Stimulated activated memory B cell treated with anti-CD40 and anti-IgM and Interleukin-4, amounts not matched to agents 10 μg/mL and 1 μg/mL and 100 μg/mL, for 72 hours (primary cell): Measurements from ENCODE around the gene SPIRE1.
"Not testable (repeated sequence)": the region's sequence is repeated elsewhere in the genome, so short reads cannot be mapped to it uniquely, and the experiment has no call there.

Experiments used
- ATAC-seq: fragments of 150-1000 bp; cut with Tn5 transposase; 2 replicates; pipeline ENCODE4 v1.10.0; 2021
- H3K27ac Mint-ChIP-seq: one replicate; pipeline ENCODE4 v1.8.0; 2022; ENCODE audit warnings: mild to moderate bottlenecking, mixed read lengths
- H3K27me3 Mint-ChIP-seq: one replicate; pipeline ENCODE4 v1.8.0; 2022; ENCODE audit warnings: mixed read lengths
- H3K36me3 Mint-ChIP-seq: one replicate; pipeline ENCODE4 v1.8.0; 2022; ENCODE audit warnings: mixed read lengths
- H3K4me1 Mint-ChIP-seq: one replicate; pipeline ENCODE4 v1.8.0; 2022; ENCODE audit warnings: mixed read lengths
- H3K4me3 Mint-ChIP-seq: one replicate; pipeline ENCODE4 v1.8.0; 2022; ENCODE audit warnings: mild to moderate bottlenecking, moderate library complexity, mixed read lengths
- H3K9me3 Mint-ChIP-seq: one replicate; pipeline ENCODE4 v1.8.0; 2022; ENCODE audit warnings: mixed read lengths

The SPIRE1 gene

DNA sequence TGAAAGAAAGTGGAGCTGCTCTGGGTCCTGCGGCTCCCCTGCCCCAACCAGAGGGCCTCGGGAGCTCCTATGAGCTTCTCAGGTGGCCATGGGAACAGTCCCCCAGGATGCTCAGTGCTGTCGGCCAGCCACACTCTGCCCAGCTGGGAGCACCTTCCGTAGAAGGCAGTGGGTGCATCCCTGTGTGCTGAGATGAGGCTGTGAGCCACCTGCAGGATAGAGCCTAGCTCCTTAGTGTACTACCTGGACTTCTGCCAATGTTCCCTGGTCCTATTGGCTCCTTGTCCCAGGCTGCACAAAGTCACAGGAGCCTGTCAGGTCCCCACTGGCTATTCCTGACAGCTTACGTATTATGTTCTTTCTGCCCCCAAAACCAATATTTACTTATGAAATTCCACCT is 234.1 kb downstream of the SPIRE1 start:
- no peak for ATAC-seq
- Mint-ChIP-seq H3K4me1 (peaks cover 13% of the 10 kb centered on the region), H3K36me3 (peaks cover 7% of the 10 kb centered on the region), H3K4me3 (no peak overlapping the region), H3K27me3 (peaks cover 8% of the 10 kb centered on the region), H3K27ac (no peak overlapping the region), H3K9me3 (no peaks in the 10 kb centered on the region)

DNA sequence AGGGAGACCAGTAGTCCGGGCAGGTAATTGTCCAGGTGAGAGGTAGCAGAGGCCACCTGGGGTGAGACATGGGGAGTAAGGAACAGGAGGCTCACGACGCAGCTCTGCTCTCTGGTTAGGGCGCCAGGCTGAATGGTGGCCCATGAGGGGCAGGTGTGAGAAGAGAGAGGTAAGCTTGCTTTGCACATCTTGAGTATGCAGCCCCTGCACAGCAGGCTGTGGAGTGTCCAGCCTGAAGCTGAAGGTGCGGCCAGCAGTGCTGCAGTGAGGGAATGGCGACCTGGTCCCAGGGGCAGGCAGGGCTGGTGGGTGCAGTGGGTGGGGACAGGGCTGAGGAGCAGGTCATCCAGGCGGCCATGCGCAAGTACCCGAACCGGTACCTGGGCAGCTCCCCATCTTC is 234.5 kb downstream of the SPIRE1 start:
- Mint-ChIP-seq H3K27me3 (peaks cover 8% of the 10 kb centered on the region), H3K9me3 (no peaks in the 10 kb centered on the region), H3K4me1 (peaks cover 17% of the 10 kb centered on the region), H3K27ac (no peak overlapping the region), H3K36me3 (peaks cover 7% of the 10 kb centered on the region), H3K4me3 (no peak overlapping the region)
- ATAC-seq = no peak

DNA sequence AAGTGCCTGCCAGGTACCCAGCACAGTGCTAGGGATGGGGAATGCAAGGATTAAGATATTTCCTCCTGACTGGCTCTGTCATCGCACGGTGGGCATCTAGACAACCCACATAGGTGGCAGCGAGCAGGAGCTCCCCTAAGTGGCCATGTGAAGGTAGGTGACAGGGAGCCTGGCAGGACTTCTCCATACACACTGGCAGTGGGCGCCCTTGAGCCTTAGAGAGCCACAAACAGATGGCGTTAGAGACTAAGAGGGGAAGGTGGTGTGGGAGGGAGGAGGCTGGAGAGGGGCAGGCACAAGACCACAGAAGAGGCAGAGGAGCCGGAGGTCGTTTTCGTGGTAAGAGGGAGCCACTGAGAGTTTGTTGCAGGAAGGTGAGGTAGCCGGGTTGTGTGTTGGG is 235.0 kb downstream of the SPIRE1 start:
- Mint-ChIP-seq H3K27ac (no peak overlapping the region), H3K4me3 (no peak overlapping the region)
- ATAC-seq = no peak

DNA sequence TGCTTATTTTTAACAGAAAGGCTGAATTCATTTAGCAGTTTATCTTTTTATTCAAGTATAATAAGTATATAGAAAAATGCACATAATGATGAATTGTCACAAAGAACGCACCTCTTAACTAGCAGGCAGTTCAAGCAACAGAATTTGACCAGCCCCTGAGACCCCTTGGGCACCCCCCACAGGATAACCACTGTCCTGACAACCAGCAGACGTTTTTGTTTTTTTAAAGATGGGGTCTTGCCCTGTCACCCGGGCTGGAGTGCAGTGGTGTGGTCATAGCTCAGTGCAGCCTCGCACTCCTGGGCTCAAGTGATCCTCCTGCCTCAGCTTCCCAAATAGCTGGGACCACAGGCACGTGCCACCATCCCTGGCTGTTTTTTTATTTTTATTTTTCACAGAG is 236.2 kb downstream of the SPIRE1 start:
- ATAC-seq = no peak
- Mint-ChIP-seq H3K4me3 (no peak overlapping the region), H3K9me3 (no peaks in the 10 kb centered on the region), H3K4me1 (peaks cover 18% of the 10 kb centered on the region), H3K27me3 (peaks cover 8% of the 10 kb centered on the region), H3K36me3 (peaks cover 7% of the 10 kb centered on the region), H3K27ac (no peak overlapping the region)

More for the DNA sequence above, 235.0 kb downstream of the SPIRE1 start:
- H3K9me3 Mint-ChIP-seq = no peaks in the 10 kb centered on the region
- H3K36me3 Mint-ChIP-seq = peaks cover 7% of the 10 kb centered on the region
- peaks cover 8% of the 10 kb centered on the region for H3K27me3 Mint-ChIP-seq
- peaks cover 18% of the 10 kb centered on the region for H3K4me1 Mint-ChIP-seq

DNA sequence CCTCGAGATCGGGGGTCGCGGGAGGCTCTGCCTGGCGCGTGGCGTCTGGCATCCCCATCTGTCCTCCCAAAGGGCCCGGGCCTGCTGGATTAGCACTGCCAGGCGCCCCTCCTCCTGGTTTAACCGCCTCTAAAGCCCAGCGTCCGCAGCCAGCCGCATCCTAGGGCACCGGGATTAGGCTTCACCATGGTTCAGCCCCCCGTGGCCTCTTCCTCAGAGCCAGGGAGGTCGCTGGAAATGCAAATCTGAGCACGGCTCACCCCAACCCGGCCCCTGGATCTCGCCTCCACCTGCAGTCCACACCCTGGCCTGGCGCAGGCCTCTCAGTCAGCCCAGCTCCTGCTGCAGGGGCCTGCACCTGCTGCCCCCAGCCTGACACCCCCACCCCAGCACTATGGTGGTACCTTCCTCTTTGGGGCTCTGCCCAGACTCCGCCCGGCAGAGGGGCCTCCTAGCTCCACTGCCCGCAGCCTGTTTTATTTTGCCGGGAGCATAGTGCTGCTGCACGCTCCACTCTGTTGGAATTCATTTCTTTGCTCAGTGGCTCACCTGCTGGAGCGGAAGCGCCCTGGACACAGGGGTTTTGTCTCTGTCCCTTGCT is 237.0 kb downstream of the SPIRE1 start:
- H3K9me3 Mint-ChIP-seq = no peaks in the 10 kb centered on the region
- H3K27ac Mint-ChIP-seq = peak overlapping the region; percentile 88
- H3K4me3 Mint-ChIP-seq = peak overlapping the region; percentile 70
- ATAC-seq = no peak
- H3K27me3 Mint-ChIP-seq = peaks cover 8% of the 10 kb centered on the region
- peaks cover 7% of the 10 kb centered on the region for H3K36me3 Mint-ChIP-seq
- peaks cover 19% of the 10 kb centered on the region for H3K4me1 Mint-ChIP-seq

DNA sequence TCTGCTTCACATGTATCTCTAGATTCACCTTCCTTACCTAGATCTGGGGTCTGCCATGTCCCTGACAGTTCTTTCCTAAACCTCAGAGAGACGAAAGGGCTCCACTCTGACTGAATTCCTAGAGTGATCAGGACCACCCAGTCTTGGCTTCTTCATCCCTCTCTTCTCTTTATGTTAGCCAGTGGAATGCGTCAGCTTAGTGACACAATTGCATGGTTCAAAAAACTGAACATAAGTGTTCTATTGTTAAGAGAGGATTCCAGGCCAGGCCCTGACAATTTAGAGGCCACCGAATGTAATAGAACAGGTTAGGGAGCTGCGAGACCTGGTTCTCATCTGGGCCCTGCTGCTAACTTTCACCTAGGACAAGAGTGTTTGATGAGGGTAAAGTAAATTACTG is 240.2 kb downstream of the SPIRE1 start:
- Mint-ChIP-seq H3K27ac (no peak overlapping the region), H3K36me3 (no peaks in the 10 kb centered on the region), H3K4me1 (peaks cover 23% of the 10 kb centered on the region), H3K4me3 (no peak overlapping the region), H3K9me3 (no peaks in the 10 kb centered on the region), H3K27me3 (peaks cover 8% of the 10 kb centered on the region)
- ATAC-seq = no peak

DNA sequence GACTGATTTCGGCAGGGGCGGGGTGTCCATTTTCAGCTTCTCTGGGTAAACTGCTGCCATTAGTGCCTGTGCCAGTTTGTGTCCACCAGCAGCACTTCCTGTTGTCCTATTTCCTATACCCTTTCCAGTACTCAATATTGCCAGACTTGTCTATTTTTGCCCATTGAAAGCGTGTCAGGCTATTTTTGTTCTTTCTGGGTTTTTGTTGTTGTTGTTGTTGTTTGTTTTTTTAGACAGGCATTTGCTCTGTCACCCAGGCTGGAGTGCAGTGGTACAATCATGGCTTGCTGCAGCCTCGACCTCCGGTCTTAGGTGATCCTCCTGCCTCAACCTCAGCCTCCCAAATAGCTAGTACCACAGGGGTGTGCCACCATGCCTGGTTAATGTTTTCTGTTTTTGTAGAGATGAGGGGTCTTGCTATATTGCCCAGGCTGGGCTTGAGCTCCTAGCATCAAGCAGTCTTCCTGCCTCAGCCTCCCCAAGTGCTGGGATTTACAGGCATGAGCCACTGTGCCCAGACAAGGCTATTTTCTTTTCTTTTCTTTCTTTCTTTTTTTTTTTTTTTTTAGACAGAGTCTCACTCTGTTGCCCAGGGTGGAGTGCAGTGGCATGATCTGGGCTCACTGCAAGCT is 241.7 kb downstream of the SPIRE1 start:
- peaks cover 21% of the 10 kb centered on the region for H3K4me1 Mint-ChIP-seq
- H3K4me3 Mint-ChIP-seq = no peak overlapping the region
- H3K27me3 Mint-ChIP-seq = peaks cover 5% of the 10 kb centered on the region
- no peak overlapping the region for H3K27ac Mint-ChIP-seq
- ATAC-seq = no peak
- H3K36me3 Mint-ChIP-seq = no peaks in the 10 kb centered on the region
- no peaks in the 10 kb centered on the region for H3K9me3 Mint-ChIP-seq

DNA sequence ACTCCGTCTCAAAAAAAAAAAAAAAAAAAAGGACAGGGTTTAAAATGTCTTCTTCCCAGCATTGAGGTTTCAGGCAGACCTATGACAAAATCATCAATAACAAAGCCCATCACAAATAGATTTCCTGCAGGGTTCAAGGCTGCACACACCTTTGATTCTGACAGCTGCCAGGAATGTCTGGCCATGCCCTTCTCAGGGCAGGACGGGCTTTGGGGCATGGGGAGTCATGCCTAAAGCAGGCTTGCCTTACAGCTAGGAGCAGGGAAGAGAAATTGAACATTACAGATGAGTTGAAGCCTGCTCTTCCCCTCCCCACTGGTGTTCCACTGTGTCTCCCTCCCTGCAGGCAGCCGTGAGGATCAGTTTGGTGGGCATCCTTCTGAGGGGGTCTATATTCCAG is 246.5 kb downstream of the SPIRE1 start:
- ATAC-seq = no peak
- Mint-ChIP-seq H3K4me3 (no peak overlapping the region), H3K9me3 (no peaks in the 10 kb centered on the region), H3K27ac (no peak overlapping the region), H3K36me3 (no peaks in the 10 kb centered on the region), H3K4me1 (peaks cover 25% of the 10 kb centered on the region), H3K27me3 (peaks cover under 1% of the 10 kb centered on the region)

DNA sequence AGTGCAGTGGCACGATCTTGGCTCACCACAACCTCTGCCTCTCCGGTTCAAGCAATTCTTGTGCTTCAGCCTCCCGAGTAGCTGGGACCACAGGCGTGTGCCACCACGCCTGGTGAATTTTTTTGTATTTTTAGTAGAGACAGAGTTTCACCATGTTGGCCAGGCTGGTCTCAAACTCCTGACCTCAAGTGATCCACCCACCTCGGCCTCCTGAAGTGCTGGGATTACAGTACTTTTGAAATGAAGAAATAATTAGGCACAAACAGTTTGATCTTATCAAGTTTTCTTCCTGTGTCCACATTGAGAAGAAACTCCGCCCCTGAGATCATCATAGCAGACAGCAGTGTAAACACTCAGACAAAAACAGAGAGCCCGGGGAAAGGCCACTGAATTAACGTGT is 247.2 kb downstream of the SPIRE1 start:
- not testable (repeated sequence) for H3K27me3 Mint-ChIP-seq, H3K4me3 Mint-ChIP-seq, H3K9me3 Mint-ChIP-seq, H3K36me3 Mint-ChIP-seq, H3K27ac Mint-ChIP-seq, ATAC-seq
- H3K4me1 Mint-ChIP-seq = peaks cover 29% of the 10 kb centered on the region

DNA sequence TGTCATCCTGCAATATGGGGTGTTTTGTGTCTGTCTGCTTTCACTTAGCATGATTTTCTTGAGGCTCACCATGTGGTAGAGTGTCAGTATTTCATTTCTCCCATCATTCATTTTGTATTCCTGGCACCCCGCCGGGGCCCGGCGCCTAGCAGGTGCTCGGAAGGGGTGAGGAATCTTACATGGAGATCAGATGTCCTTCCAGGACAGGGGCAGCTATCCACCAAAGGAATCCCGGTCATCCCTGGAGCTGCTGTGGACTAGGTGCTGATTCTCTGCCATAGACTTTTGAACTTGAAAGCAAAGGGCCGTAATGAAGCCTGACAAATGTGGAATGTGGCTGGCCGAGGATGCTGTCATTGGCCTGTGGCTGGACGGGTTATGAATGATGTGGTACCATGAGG is 247.8 kb downstream of the SPIRE1 start:
- no peak overlapping the region for H3K27ac Mint-ChIP-seq
- no peak for ATAC-seq
- H3K36me3 Mint-ChIP-seq = no peaks in the 10 kb centered on the region
- H3K9me3 Mint-ChIP-seq = no peaks in the 10 kb centered on the region
- H3K27me3 Mint-ChIP-seq = peaks cover 15% of the 10 kb centered on the region
- peaks cover 33% of the 10 kb centered on the region for H3K4me1 Mint-ChIP-seq
- H3K4me3 Mint-ChIP-seq = no peak overlapping the region

DNA sequence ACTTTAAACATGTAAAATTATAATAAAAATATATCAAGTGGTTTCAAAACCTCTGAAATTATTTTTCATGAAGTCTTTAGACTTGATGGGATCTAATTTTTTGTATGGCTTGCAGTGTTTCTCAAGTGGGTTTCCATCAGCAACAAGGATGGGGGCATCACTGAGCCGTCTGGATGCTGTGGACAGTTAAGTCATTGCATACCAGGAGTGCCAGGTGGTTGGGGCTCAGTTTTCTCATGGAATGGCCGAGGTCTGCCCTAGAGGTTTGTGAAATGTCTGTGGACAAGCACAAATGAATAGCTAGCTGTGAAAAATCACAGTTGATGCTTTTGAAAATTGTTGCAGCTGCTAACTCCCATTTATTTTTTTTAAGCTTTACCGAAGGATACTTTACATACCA is 248.4 kb downstream of the SPIRE1 start:
- Mint-ChIP-seq H3K4me1 (peaks cover 33% of the 10 kb centered on the region), H3K9me3 (no peaks in the 10 kb centered on the region), H3K27ac (no peak overlapping the region), H3K4me3 (no peak overlapping the region), H3K36me3 (no peaks in the 10 kb centered on the region), H3K27me3 (peaks cover 18% of the 10 kb centered on the region)
- no peak for ATAC-seq

DNA sequence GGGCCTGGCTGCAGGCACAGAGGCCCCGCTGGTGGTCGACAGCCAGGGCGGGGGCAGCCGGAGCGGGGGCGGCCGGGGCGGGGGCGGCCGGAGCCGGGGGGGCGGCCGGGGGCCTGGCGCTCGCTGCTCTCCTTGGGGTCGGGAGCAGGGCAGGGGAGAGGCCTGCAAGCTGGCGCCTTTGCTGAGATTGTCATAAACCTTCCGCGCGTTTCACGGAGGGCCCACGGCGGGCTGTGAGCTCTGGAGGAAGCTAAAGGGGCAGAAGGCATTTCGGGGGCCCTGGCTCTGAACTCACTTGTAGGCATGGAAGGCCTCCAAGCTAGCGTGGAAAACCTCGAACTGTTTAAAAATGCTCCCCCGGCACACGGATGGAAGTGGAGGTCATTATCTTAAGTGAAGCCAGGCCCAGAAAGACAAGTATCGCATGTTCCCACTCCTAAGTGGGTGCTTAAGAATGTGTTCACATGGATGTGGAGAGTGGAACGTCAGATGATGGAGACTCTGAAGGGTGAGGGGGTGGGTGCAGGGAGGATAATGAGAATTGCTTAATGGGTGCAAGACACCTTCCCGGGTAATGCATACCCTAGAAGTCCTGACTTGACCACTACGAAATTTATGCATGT is 249.5 kb downstream of the SPIRE1 start:
- H3K4me1 Mint-ChIP-seq = peaks cover 40% of the 10 kb centered on the region
- peak overlapping the region; percentile 77 for H3K27ac Mint-ChIP-seq
- no peaks in the 10 kb centered on the region for H3K36me3 Mint-ChIP-seq
- peak overlapping the region; percentile 79 for H3K4me3 Mint-ChIP-seq
- H3K9me3 Mint-ChIP-seq = no peaks in the 10 kb centered on the region
- peaks cover 27% of the 10 kb centered on the region for H3K27me3 Mint-ChIP-seq
- no peak for ATAC-seq

DNA sequence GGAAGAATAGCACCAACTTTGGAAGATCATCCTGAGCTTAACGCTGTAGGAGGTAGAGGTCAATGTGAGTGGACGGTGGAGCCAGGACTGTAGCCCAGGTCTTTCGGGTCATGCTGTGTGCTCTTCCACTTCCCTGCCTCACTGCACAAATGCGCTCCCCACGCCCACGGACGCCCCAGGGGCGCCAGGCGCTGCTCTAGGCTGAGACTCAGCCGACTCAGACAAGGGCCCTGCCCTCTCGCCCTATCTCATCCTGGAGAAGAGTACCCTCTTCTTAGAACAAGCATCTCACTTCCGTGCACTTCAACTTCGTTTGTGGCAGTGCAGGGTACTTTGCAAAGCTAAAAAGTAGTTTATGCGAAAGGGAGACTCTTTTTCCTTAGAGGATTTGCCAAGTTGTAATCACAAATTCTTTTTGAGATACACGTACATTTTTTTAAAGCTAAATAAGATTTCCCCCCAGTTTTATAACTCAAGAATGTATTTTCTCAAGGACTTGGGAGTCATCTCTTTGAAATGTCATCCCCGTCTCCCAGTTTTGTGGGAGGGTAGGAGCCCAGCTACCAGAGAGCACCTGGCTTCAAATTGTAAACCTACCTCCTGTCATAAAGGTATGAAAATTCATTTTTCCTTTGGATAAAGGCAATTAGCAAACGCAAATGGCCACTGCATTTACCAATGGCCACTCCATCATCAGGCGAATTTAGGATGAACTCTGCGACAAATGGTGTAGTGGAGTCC is 251.4 kb downstream of the SPIRE1 start:
- Mint-ChIP-seq H3K27me3 (peaks cover 45% of the 10 kb centered on the region), H3K9me3 (no peaks in the 10 kb centered on the region), H3K4me1 (peaks cover 40% of the 10 kb centered on the region), H3K36me3 (no peaks in the 10 kb centered on the region), H3K27ac (peak overlapping the region; percentile 81), H3K4me3 (peak overlapping the region; percentile 80)
- ATAC-seq = no peak

DNA sequence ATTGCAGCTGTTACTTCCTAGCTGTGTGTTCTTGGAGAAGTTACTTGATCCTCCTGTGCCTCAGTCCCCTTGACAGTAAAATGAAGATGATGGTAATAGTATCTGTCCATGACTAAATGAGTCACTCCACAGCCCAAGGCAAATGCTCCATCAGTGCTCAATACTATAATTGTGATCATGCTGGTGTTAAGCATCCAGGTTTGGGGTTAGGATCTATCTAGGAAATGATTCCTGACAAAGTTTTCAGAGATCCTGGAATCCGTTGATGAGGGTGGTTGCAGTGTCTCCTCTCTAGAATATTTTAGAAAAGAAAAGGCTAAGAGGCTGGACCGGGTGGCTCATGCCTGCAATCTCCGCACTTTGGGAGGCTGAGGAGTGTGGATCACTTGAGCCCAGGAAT is 252.8 kb downstream of the SPIRE1 start:
- no peaks in the 10 kb centered on the region for H3K9me3 Mint-ChIP-seq
- H3K4me3 Mint-ChIP-seq = no peak overlapping the region
- no peak for ATAC-seq
- peaks cover 54% of the 10 kb centered on the region for H3K27me3 Mint-ChIP-seq
- no peak overlapping the region for H3K27ac Mint-ChIP-seq
- H3K36me3 Mint-ChIP-seq = no peaks in the 10 kb centered on the region
- peaks cover 40% of the 10 kb centered on the region for H3K4me1 Mint-ChIP-seq

DNA sequence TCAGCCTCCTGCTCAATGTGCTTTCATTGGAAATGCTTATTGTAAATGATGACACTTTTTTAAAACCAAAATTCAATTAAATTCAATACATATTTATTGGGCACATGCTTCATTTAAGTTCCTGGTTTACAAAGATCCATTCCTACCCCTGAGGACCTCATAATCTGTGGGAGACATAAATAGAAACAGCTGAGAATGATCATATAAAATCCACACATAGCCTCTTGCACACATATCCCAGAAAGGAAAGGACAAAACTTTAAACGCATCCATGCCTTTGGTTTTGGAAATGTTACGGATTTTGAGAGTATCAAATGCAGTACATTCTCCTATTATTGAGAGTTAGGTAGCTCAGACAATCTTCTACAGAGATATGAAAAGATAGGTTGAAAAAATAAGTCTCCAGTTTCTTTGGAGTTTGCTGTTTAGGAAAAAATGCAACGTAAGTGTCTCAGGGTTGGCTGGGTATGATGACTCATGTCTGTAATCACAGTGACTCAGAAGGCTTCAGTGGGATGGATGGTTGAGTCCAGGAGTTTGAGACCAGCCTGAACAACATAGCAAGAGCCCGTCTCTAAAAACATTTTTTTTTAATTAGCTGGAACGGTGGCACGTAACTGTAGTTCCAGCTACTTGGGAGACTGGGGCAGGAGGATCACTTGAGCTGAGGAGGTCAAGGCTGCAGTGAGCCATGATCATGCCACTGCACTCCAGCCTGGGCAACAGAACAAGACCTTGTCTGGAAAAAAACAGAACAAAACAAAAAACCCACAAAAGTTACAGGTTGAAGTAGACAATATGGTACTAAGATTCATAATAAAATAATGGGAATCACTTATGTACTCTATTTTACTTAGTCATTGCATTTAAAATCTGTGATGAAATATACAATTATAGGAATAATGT is 254.1 kb downstream of the SPIRE1 start:
- H3K4me3 Mint-ChIP-seq = no peak overlapping the region
- ATAC-seq = no peak
- H3K27me3 Mint-ChIP-seq = peaks cover 66% of the 10 kb centered on the region
- H3K27ac Mint-ChIP-seq = no peak overlapping the region
- no peaks in the 10 kb centered on the region for H3K9me3 Mint-ChIP-seq
- peaks cover 39% of the 10 kb centered on the region for H3K4me1 Mint-ChIP-seq
- no peaks in the 10 kb centered on the region for H3K36me3 Mint-ChIP-seq
